HCT116 (cell line): Measurements from ENCODE around the gene RAB39A.

Source experiments
- CTCF ChIP-seq, 3 experiments: fragments of 200-600 bp in 1 of 3; sonication (generic) in 1 of 3; IDR thresholded peaks in 2 of 3; conservative IDR thresholded peaks in 1 of 3; 2 replicates each; pipeline ENCODE4 v1.5.1; 2012 to 2017; ENCODE audit warnings: low read depth in 2 of 3, low read length in 2 of 3, antibody characterized with exemption in 1 of 3, borderline replicate concordance in 1 of 3, control low read depth in 1 of 3, mild to moderate bottlenecking in 1 of 3, mixed read lengths in 1 of 3, mixed run types in 1 of 3, moderate library complexity in 1 of 3; ENCODE audit not compliant: insufficient read depth in 1 of 3
- EZH2 ChIP-seq: fragments of 200-600 bp; sonication (generic); IDR thresholded peaks from 2 replicates; pipeline ENCODE4 v1.6.1; 2017; ENCODE audit warnings: antibody characterized with exemption, mixed run types
- EZH2phosphoT487 ChIP-seq: fragments of 200-600 bp; IDR thresholded peaks from 2 replicates; pipeline ENCODE4 v1.6.1; 2018; ENCODE audit warnings: antibody characterized with exemption, borderline replicate concordance
- POLR2A ChIP-seq: IDR thresholded peaks from 2 replicates; pipeline ENCODE4 v1.7.0; 2011; ENCODE audit warnings: borderline replicate concordance; ENCODE audit not compliant: insufficient read depth, insufficient read length; ENCODE audit errors: extremely low read depth
- POLR2AphosphoS5 ChIP-seq: IDR thresholded peaks from 2 replicates; pipeline ENCODE4 v1.6.1; 2011; ENCODE audit warnings: mild to moderate bottlenecking, low read depth, low read length, moderate library complexity
- ZFX ChIP-seq: fragments of 450-650 bp; IDR thresholded peaks from 2 replicates; pipeline ENCODE4 v1.6.1; 2017

GRCh38 chr11:107969219-107969618 lies 41.0 kb downstream of the RAB39A start:
- 0 out of 6 replicates have a peak, but pooled peaks of 2 of the 3 experiments have one; percentile 11 to 13 for TF ChIP-seq CTCF (IDR thresholded peaks at IDR 0.05 in 2 of 3, conservative IDR thresholded peaks at IDR 0.05 in 1 of 3; ENCODE audit: borderline replicate concordance in 1 of 3, insufficient read depth in 1 of 3, low read depth in 2 of 3, low read length in 2 of 3)
- TF ChIP-seq EZH2, result no peak
- no peak for TF ChIP-seq POLR2AphosphoS5
- no peak for TF ChIP-seq EZH2phosphoT487
- TF ChIP-seq POLR2A, result no peak
- no peak for TF ChIP-seq ZFX
